BE2C (cell line): Measurements from ENCODE around the gene TMIE.

Source experiments
- DNase-seq: peaks from one replicate; pipeline ENCODE4 v3.0.0-alpha.2; 2020
- H3K27me3 ChIP-seq: fragments of 250-450 bp; sonication (Bioruptor Pico); 2 replicates; pipeline ENCODE4 v1.5.1; 2020; ENCODE audit warnings: mild to moderate bottlenecking
- H3K36me3 ChIP-seq: fragments of 250-450 bp; sonication (Bioruptor Pico); 2 replicates; pipeline ENCODE4 v1.5.1; 2020; ENCODE audit warnings: mild to moderate bottlenecking
- H3K4me1 ChIP-seq: fragments of 250-450 bp; sonication (Bioruptor Pico); 2 replicates; pipeline ENCODE4 v1.5.1; 2020
- H3K4me3 ChIP-seq: 2 replicates; pipeline ENCODE4 v1.5.1; 2011; ENCODE audit warnings: low read depth, low read length
- H3K9me3 ChIP-seq: fragments of 250-450 bp; sonication (Bioruptor Pico); 2 replicates; pipeline ENCODE4 v1.5.1; 2020
- CTCF ChIP-seq: IDR thresholded peaks from 2 replicates; pipeline ENCODE4 v1.5.1; 2012; ENCODE audit warnings: mild to moderate bottlenecking, low read depth, low read length

TMIE gene

GRCh38 chr3:46660543-46661523 lies 40.4 kb upstream of the TMIE start:
- Histone ChIP-seq H3K9me3 (no peaks in the 10 kb centered on the region), H3K36me3 (no peaks in the 10 kb centered on the region), H3K4me1 (no peaks in the 10 kb centered on the region), H3K27me3 (no peaks in the 10 kb centered on the region), H3K4me3 (no peak overlapping the region)
- DNase-seq = peak; percentile 29
- TF ChIP-seq CTCF = no peak

GRCh38 chr3:46661776-46662766 lies 39.1 kb upstream of the TMIE start:
- Histone ChIP-seq H3K36me3 (no peaks in the 10 kb centered on the region), H3K4me1 (no peaks in the 10 kb centered on the region), H3K9me3 (no peaks in the 10 kb centered on the region), H3K27me3 (no peaks in the 10 kb centered on the region), H3K4me3 (no peak overlapping the region)
- TF ChIP-seq CTCF = no peak
- DNase-seq = no peak

- H3K4me3 ChIP-seq = no peak overlapping the region
- H3K27me3 ChIP-seq = no peaks in the 10 kb centered on the region
- no peak for TF ChIP-seq CTCF
- H3K4me1 ChIP-seq = no peaks in the 10 kb centered on the region
- no peaks in the 10 kb centered on the region for H3K9me3 ChIP-seq
- peak; percentile 37 for DNase-seq
- no peaks in the 10 kb centered on the region for H3K36me3 ChIP-seq
These were observed 38.2 kb upstream of the TMIE start for GRCh38 chr3:46662771-46663551.

GRCh38 chr3:46663591-46664135 lies 37.5 kb upstream of the TMIE start:
- peak; percentile 19 for DNase-seq
- Histone ChIP-seq H3K27me3 (no peaks in the 10 kb centered on the region), H3K4me1 (no peaks in the 10 kb centered on the region), H3K9me3 (no peaks in the 10 kb centered on the region), H3K4me3 (no peak overlapping the region), H3K36me3 (no peaks in the 10 kb centered on the region)
- peak; percentile 29; the same call in 1 of the 2 replicates for TF ChIP-seq CTCF

- DNase-seq = no peak
- no peak for TF ChIP-seq CTCF
These were observed 36.8 kb upstream of the TMIE start for GRCh38 chr3:46664188-46664970.

More at GRCh38 chr3:46664188-46664970, 36.8 kb upstream of the TMIE start:
- Histone ChIP-seq H3K36me3 (no peaks in the 10 kb centered on the region), H3K4me3 (no peak overlapping the region), H3K9me3 (no peaks in the 10 kb centered on the region), H3K4me1 (no peaks in the 10 kb centered on the region), H3K27me3 (no peaks in the 10 kb centered on the region)
